Activated T-cell treated with anti-CD3 and anti-CD28 coated beads for 24 hours (primary cell): ENCODE measurements around the gene MMP23B.
"Not testable (repeated sequence)": the region's sequence is repeated elsewhere in the genome, so short reads cannot be mapped to it uniquely, and the experiment has no call there.

ENCODE experiments used
- DNase-seq: peaks from one replicate; pipeline ENCODE4 v3.0.0-alpha.2; 2020; ENCODE audit warnings: low read depth

MMP23B gene

DNA sequence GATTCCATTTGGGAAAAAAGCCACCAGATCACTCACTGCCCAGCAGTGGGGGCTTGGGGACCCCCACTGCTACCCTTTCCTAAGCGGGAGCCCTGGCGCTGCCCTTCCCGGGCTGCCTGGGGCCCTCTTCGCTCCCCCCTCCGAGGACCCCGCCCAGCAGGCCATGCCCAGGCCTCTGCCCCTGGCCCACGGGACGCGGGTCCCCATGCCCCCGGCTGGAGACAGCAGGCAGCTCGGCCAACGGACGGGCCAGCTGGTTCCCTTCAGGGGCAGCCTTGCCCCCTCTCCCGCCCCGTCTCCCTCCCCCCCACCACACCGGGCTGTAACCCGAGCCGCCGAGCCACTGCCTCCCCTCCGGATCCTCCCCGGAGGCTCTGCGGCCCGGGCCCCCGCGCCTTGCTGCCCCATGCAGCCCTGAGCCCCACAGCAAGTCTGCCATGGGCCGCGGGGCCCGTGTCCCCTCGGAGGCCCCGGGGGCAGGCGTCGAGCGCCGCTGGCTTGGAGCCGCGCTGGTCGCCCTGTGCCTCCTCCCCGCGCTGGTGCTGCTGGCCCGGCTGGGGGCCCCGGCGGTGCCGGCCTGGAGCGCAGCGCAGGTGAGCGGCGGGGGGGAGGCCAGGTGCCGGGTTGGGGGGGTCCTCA lies at the start of gene MMP23B:
MMP23B (plus strand) TSS at position 392 of the 639 bp plus-strand sequence; CDS start at position 438, 46 bp downstream.
- DNase-seq: no peak

DNA sequence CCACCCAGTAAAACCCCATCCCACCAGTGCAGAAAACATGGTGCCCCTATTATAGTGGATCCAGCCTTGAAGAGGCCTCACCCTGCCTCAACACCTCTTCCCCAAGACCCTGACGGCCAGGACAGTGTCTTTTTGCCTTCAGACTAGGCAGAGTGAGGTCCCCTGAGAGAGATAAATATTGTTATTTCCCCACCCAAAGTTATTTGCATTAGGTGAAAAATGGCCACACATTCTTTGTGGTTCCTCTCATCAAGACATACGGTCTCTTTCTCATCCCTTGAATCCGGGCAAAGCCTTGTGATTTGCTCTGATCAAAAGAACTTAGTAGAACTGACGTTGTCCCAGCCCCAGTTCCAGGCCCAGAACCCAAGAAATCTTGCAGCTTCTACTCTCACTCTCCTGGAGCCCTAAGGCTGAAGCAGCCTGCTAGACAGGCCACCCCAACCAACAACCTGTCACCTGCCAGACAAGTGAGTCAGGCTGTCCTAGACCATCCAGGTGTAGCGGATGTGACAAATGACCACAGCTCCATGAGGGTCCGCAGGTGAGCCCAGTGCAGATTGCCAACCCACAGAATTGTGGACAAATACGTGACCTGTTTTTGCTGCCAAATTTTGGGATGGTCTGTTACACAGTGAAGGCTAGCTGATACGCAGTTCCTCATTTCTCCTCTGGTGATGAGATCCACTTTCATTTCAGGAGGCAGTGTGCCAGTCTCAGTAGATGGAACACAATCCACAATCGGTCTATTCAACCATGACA lies 49.2 kb upstream of the MMP23B start:
- no peak for DNase-seq

DNA sequence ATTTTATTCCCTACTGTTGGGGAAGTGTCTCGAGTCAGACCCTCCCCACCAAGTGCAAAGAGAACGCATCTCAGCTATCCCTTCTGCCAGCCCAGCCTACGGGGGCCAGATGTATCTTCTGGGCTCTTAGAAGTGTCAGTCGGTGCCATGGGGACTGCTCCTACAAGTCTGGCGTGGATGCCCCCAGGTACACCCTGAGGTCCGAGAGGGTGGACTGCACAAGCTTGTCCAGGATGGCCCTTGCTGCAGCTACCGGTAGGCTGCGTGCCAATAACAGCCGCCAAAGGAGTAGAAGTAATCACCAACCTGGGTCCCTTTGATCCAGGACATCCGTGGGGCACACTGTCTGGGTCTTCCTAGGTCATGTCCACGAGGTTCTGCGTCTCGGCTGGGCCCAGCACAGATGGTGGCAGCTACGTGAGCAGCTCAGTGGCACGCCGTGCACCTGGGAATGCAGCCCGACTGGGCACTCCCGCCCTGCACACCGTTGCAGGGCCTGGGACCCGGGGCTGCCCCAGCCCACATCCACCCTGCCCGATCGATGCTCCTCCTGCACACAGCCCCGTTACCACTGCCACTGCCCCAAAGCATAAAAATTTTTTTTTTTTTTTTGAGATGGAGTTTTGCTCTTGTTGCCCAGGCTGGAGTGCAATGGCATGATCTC lies 48.5 kb upstream of the MMP23B start:
- no peak for DNase-seq

DNA sequence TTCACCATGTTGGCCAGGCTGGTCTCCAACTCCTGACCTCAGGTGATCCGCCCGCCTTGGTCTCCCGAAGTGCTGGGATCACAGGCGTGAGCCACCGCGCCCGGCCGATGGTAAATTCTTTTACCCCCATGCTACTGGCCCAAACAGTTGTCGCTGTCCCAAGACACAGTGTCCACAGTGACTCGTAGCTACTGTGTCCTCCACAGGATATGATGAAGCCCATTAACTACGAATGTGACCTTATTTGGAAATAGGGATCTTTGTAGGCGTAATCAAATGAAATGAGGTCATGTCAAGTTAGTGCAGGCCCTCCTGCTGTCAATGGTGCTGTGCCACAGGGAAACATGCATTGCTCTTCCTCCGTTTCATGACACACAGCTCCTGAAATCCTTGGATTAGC lies 40.5 kb upstream of the MMP23B start:
- DNase-seq: no peak

DNA sequence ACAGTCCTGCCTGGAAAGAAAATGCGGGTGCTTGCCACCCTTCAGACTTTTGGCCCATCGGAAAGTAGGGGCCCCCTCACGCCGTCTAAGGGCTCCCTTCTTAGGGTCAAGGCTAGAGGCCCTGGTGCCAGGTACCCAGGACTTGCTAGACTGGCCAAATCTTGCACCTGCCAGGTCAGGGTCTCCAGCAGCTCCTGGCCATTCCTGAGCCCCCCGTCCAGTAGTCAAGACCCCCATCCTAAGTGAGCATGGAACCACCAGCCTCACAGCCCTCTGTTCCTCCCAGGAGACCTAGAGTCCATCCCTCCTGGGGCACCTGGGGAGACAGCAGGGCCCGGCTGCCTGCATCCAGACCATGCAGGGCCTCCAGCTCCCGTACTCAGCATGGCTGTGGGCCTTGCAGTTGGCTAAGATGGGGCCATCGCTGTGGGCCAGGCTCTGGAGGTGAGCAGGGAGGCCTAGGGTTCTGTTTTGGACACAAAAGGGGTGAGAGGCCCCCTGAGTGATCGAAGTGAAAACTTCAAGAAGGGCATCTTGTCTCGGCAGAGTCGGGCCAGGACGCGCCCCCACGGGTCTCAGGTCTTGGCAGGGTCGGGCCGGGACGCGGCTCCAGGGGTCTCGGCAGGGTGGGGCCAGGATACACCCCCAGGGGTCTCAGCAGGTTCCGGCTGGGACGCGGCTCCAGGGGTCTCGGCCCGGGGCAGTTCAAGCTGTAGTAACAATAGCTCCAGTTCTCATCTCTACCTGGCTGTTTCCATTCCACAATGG lies 38.0 kb upstream of the MMP23B start:
- DNase-seq: no peak

DNA sequence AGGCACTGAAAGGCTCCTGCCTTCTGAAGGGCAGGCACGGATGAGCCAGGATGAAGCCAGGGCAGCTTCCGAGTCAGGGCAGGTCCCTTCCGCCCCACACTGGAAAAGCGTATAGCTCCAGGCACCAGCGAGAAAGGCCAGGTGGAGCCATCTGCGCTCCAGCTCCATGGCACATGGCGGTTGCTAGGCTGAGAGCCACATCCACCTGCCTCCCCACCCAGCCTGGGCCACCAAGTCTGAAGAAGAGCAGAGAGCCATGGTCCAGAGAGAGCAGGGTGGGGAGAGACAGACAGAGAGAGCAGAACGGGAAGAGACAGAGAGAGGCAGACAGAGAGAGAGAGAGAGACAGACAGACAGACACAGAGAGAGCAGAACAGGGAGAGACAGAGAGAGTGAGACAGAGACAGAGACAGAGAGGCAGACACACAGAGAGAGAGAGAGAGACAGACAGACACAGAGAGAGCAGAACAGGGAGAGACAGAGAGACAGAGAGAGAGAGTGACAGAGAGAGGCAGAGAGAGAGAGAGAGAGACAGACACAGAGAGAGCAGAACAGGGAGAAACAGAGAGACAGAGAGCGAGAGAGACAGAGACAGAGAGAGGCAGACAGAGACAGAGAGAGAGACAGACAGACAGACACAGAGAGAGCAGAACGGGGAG lies 37.2 kb upstream of the MMP23B start:
- DNase-seq: no peak

DNA sequence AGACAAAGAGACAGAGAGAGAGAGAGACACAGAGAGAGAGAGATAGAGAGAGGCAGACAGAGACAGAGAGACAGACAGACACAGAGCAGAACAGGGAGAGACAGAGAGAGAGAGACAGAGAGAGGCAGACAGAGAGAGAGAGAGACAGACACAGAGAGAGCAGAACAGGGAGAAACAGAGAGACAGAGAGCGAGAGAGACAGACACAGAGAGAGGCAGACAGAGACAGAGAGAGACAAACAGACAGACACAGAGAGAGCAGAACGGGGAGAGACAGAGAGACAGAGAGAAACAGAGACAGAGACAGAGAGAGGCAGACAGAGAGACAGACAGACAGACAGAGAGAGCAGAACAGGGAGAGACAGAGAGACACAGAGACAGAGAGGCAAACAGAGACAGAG lies 36.6 kb upstream of the MMP23B start:
- DNase-seq: not testable (repeated sequence)

DNA sequence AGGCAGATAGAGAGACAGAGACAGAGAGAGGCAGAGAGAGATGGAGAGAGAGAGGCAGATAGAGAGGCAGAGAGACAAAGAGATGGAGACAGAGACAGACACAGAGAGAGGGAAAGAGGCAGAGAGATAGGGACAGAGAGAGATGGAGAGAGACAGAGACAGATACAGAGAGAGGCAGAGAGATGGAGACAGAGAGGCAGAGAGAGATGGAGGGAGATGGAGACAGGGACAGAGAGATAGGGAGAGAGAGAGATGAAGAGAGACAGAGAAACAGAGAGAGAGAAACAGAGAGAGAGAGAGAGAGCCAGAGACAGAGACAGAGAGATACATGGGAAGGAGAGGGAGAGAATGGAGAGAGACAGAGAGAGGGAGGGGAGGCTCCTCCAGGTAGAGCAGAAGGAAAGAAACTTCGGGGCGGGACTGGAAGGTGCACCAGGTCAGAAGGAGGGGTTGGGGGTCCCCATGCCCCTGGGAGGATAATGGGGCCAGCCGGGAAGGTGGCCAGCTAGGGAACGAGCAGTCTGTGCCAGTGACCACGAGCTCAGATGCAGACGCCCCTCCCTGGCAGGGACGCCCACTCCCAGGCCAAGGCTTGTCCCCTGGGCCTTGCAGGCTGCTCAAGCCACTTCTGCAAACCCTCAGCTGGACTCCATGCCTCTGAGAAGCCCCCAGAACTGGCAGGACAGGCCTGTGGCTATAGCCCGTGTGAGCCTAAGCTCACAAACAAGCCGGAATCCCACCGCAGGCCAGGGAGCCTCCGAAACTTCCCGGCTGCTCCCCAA lies 35.3 kb upstream of the MMP23B start:
- DNase-seq: no peak

DNA sequence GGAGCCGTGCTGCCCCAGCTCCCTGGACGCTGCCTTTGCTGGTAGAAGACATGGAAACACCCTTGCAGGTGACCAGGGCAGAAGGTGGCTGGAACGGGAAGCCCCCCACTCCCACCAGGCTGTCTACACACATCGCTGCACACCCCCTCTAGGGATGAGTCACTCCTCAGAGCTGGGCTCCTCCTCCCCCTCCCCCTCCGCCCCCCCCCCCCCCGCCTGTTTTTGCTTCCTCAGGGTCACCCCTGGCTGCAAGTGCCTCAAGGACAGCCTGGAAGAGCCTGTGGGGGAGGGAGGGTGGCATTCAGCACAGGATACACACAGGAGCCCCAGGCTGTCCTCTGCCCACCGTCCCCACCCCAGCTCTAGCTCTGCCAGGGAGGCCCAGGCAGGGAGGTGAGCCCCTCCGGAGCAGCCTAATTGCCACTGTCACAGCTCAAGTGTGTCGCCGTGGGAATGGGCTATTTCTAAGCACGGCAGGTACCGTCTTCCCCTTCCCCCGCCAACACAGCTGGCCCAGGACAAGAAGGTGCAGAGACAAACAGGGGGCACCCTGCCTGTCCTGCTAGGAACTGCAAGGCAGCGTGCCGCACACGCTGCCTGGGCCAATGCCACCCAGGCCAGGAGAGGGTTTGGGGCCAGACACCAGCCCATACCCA lies 34.6 kb upstream of the MMP23B start:
- no peak for DNase-seq

DNA sequence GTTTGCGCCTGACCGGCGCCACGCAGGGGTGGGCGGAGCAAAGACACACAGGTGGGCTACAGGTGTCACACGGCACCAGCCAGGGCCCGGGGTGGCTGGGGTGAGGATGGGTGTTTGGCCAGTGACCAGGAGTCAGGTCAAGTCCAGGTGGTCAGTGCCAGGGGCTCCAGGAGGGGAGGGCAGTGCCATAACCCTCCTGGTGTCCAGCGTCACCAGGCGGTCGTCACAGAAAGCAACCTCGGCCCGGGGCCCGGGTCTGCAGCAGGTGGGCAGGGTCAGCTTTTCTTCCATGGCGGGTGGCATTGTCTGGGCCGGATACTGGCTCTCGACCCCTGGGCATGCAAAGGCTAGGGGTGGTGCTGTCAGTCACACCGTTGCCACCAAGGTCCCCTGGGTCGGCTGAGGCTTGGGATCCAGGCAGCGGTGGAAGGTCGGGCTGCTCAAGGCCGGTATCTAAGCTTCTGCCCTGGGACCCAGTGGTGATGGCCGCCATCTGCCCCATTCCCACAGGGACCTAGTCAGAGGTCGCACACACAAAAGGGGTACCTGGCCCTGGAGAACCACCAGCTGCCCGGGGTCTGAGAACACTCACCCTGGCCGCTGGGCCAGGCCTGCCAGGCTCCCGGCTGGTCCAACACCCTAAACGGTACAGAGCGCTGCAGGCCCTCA lies 33.8 kb upstream of the MMP23B start:
- no peak for DNase-seq

DNA sequence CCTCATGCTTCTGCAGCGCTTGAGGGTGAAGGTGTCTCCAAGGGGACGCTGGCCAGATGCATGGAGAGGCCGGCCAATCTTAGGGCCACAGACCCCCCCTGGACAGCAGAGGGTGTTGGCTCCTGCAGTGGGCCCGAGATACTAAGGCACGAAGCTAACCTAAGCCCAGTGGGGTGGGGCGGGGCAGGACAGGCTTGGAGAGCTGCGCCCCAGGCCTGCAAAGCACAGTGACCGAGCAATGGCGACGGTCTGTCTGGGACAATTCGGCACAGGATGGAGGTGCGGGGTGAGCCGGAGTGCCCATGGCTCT lies 33.3 kb upstream of the MMP23B start:
- no peak for DNase-seq

DNA sequence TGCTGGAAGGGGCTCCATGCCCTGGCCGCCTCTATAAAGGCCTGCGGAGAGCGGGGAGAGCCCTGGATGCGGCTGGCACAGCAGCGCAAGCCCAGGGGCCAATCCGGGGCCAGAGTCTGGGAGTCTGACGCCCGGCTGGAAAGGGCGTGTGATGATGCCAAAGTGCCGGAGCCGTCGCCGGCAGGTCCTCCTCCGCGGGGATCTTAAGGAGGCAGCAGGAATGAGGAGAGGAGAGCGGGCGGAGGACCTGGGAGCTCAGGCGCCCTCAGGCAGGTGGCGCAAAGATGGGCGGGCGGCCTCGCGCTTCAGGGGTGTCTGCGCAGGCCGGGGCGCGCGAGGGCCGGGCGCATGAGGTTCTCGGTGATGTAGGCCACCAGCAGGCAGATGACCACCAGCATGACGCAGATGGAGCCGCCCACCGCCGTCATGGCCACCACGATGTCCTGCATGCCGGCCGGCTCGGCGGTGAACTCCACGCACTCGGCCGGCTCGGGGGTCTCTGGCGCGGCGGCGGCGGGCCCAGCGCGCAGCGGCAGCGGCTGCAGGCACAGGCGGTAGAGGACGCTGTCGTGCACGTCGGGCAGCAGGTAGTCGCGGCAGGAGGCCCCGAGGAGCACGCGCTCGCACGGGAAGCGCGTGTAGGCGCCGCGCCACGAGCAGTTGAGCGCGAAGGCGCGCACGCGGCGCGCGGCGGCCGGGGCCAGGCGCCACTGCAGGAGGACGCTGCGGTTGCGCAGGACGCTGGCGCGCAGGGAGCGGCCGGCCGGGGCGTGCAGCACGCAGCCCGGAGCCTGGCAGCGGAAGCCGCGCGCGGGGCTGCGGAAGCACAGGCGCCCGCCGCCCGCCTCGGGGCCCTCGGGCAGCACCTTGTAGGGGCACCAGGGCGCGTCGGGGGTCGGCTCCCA lies 32.7 kb upstream of the MMP23B start:
- DNase-seq: no peak

DNA sequence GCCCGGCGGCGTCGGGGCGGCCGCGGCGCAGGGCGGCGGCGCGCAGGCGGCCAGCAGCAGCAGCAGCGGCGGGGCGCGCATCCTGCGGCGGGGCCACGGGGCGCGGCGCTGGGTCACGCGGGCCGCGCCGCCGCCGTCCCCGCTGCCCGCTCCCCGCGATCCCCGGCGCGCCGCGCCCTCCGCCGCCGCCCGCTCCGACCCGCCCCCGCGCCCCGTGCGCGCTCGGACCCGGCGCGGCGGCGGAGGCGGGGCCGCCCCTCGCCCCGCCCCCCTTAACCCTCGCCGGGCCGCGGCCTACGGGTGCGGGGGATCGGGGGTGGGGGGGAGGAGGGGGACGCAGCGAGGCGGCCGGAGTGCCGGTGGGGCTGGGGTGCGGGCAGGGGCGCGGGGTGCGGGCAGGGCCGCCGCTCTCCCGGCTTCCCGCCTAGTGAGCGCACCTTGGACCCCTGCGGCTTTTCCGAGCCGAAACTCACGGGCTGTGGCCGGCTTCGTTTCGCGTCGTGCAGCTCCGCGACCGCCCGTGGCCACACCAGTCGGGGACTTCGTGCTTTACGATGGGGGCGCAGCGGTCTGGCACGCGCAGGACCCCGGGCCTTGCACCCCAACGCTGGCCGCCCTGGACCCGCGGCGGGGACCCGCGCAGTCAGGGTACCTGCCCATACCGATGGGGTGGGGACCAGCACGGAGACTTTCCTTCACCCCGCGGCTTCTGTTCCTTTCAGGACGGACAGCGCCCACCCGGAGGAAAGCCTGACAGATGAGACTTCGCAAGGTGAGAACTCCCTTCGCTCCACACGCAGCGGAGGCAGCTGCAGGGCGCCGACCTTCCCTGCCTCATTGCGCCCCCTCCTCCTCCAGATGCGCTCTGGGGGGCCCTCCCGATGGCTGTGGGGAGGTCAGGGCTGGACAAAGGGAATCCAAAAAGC lies 31.8 kb upstream of the MMP23B start, which contains the start of gene FNDC10:
FNDC10 (minus strand) TSS at position 201 of the 926 bp plus-strand sequence; CDS start at position 81, 120 bp downstream.
- no peak for DNase-seq

DNA sequence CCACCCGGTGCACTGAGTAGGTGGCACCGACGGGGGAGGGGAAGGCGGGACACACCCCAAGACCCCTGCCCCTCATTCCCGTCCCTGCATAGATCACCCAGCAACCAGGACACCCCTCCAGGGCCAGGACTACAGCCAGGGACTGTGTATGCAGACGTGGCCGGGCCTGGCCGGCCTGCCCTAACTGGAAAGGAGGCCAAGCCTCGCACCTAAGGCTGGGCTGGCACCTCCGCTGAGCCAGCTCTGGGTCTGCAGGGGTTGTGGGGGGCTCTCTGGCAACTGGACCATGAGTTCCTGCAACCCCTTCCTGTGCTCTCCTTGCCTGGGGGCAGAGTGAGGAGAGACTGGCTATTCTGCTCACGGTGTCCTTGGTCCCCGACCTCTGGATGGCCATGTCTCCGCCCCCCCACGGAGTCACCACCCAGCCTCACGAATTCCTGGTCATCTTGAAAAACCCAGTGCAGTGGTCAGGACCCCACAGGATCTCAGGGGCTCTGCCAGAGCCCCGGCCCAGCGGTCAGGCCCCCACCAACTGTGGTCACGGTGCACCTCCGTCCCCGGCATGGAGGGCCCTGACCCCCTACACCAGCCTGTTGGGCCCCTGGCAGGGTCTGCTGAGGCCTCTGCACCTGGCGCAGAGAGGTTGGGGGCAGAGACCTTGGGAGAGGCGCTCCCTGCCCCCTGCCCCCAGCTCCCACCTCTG lies 31.0 kb upstream of the MMP23B start:
- DNase-seq: no peak

DNA sequence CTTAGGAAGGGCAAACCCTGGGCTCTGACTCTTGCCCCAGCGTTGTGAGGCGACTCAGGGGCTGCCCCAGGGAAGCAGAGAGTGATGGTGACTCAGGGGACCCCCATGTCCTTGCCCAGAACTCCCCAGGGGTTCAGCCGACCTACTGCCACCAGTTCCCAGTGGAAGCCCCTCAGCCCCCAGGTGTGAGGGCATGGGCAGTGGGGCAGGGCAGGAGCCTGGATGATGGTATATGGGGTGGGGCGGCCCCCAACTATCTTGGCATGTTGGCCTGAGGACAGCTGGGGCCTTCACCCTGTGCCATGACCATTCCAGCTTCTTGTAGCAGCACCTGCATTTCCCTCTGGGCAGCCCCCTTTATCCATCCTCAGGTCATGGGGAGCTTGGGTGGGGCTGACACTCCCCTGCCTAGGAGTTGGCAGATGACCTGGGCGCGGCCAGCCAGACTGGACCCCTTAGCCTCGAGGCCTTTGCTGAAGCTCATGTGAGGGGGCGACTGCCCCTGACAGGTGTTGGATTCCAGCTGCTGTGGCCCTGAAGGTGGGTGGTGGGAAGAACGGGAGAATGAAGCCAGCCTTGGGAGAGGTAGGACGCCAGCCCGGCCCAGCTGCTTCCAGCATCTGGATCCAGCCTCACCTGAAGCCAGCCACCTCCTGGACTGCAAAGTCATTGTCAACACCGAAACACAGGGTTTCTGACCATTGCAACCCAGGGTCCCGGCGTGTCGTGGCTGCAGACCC lies 30.2 kb upstream of the MMP23B start:
- DNase-seq: no peak

DNA sequence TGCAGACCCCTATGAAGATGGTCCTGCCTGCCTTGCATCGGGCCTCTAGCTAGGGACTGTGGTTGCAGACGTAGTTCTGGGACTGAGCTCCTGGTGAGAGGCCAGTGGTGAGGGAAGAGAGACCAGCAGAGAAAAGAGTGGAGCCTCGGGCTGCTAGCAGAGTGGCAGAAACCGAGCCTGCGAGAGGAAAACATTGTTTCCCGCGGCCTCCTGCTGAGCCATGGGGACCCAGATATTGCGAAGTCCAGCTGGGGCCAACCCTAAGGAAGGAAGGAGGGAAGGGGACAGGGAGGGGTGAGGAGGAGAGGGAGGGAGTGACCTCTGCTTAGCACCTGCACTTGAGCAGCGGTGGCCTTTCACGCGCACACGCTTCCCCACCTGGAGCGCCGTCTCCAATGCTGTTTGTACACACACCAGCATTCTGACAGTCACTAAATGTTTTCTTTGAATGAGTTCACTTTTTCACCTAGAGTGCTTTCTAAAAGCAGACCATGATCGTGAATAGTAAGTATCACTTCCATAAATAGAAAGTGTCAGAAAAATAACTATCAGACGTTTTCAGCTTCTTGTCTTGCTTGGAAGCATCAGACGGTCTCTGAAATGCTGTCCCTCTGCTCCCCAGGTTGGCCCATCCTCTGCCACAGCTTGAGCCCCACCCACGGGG lies 29.5 kb upstream of the MMP23B start:
- no peak for DNase-seq
